NCI-H226 (cell line): Measurements from ENCODE around the gene RPS6KA1.
"Not testable (repeated sequence)": the region's sequence is repeated elsewhere in the genome, so short reads cannot be mapped to it uniquely, and the experiment has no call there.

Experiments used
- DNase-seq: peaks from one replicate; pipeline ENCODE4 v3.0.0-alpha.2; 2015

Gene RPS6KA1

DNA sequence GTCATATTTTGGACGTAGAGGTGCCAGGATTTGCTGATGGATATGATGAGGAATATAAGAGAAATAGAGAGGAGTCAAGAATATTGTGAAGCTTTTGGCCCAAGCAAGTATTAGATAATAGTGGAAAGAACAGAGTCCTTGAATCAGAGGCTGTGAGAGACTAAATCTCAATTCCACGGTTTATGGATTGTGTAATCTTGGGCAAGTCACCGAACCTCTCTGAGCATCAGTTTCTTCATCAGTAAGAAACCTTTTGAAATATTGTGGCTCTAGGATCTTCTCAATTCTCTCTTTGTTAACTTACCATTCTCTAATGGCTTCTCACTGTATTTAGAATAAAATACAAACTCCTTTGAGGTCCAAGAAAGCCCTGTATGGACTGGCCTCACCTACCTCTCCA lies 77.6 kb downstream of the RPS6KA1 start:
- no peak for DNase-seq

DNA sequence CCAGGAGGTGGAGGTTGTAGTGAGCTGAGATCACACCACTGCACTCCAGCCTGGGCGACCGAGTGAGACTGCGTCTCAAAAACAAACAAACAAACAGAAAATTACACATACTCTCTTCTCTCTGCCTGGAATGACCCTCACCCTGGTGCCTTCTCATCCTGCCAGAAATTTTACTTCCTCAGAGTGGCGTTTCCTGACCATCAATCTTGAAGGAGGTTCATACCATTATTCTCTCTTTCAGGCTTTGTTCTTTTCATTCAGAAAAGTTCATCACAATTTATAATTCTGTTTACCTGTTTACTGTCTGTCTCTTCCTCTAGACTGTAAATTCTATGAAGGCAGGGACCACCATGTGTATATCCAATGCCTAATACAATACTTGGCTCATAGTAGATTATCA lies 79.3 kb downstream of the RPS6KA1 start:
- DNase-seq, result no peak

DNA sequence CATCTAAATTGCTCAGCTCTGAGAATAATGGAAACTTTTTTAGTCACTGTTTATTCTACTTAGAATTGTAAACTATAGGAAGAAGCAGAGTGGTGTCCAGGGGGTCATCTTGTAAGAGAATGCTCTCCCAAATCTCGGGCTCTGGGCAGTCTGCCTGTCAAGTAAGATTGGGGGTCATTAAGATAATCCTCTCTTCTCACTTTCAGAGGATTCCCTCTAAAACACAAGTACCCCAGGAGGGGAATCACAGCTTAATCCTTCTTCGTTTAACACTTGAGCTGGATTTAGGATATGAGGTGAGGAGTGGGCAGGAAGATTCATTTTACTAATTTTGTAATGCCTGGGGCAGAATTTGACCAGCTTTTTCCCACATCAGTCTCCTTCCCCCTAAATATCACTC lies 81.2 kb downstream of the RPS6KA1 start:
- DNase-seq, result no peak

DNA sequence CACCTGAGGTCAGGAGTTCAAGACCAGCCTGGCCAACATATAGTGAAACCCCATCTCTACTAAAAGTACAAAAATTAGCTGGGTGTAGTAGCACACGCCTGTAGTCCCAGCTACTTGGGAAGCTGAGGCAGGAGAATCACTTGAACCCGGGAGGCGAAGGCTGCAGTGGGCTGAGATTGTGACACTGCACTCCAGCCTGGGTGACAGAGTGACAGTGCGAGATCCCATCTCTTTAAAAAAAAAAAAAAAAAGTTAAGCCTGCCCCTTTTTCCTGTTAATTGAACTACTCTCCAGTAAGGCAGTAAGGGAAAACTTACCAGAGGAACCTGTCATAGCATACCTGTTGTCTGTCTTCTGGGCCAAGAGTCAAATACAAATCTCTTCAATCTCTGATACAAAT lies 83.1 kb downstream of the RPS6KA1 start:
- DNase-seq, result not testable (repeated sequence)

- DNase-seq, result no peak
These were observed 85.3 kb downstream of the RPS6KA1 start for GRCh38 chr1:26614655-26615411.

DNA sequence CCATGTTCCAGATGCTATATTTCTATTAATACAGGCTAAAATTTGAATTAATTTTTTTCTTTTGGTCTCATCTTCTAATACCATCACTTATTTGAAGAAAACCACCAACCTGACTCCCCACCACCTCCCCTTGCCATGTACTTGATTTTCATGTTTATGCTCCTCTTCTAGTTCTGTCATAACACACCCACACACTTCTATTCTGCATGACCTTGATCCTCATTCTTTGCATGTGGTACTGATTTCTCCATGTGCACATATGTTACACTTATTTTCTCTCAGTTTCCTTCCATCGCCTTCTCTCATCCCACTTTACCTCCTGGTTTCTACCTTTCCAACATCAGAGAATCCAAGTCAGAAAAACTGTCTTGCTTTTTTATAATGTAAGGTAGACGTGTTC lies 87.3 kb downstream of the RPS6KA1 start:
- DNase-seq, result no peak

- DNase-seq, result no peak
These were observed 89.0 kb downstream of the RPS6KA1 start for GRCh38 chr1:26618561-26618960.
